Ovary (tissue), 9 donors: ENCODE measurements around the gene DOCK1. TPM values are rescaled to one million over a fixed set of nuclear protein-coding genes. Genes with fewer than 3 reads are reported as not detected.

ENCODE experiments used
- DNase-seq, 5 donors: peaks; one replicate each; pipeline ENCODE4 v3.0.0-alpha.2; 2019 to 2020
- H3K27ac ChIP-seq, 2 donors: fragments of 200-600 bp; one replicate each; pipeline versions ENCODE4 v1.5.1 to v1.8.0; 2019 to 2022
- H3K27me3 ChIP-seq: fragments of 200-600 bp; one replicate; pipeline ENCODE4 v1.8.0; 2022
- H3K36me3 ChIP-seq: fragments of 200-600 bp; sonication (generic); one replicate; pipeline ENCODE4 v1.5.1; 2019
- H3K4me1 ChIP-seq: one replicate; pipeline ENCODE4 v1.8.1; 2013; ENCODE audit warnings: mild to moderate bottlenecking, moderate library complexity; ENCODE audit not compliant: insufficient read depth
- H3K4me3 ChIP-seq: fragments of 200-600 bp; sonication (generic); one replicate; pipeline ENCODE4 v1.5.1; 2017
- H3K9me3 ChIP-seq, 2 donors: fragments of 200-600 bp in 1 of 2; sonication (generic) in 1 of 2; one replicate each; pipeline versions ENCODE4 v1.5.1 to v1.8.1; 2013 to 2019; ENCODE audit warnings: mild to moderate bottlenecking in 1 of 2, moderate library complexity in 1 of 2
- EP300 ChIP-seq: sonication (generic); formaldehyde crosslinking; IDR thresholded peaks from one replicate; pipeline ENCODE4 v1.6.1; 2017; ENCODE audit warnings: antibody characterized with exemption
- POLR2A ChIP-seq: fragments of 450-650 bp; IDR thresholded peaks from one replicate; pipeline ENCODE4 v1.6.1; 2017; ENCODE audit warnings: antibody characterized with exemption, mild to moderate bottlenecking, moderate library complexity
- WGBS, 3 donors: extraction: QIAGEN DNeasy Blood & Tissue Kit in 1 of 3; methylation state at CpG; one replicate each; pipeline versions ENCODE4 v1.1.5 to v1.1.7; 2013 to 2017; 5-methylcytosine and 5-hydroxymethylcytosine counted together
- intact Hi-C, 4 donors: fragments of 100-400 bp; cut with DNase I; formaldehyde crosslinking; loops; one replicate each; pipeline versions ENCODE4 v1.11.0 to v1.15.1; 2022 to 2023
- polyA plus RNA-seq, 2 donors: library from polyadenylated mRNA; stranded (reverse); fragments of 200-250 nt in 1 of 2; fragments of 350-450 nt in 1 of 2; fragmentation: Illumina TruSeq in 1 of 2; extraction: RNeasy Lipid Tissue Mini Kit (QIAGEN cat#74804) in 1 of 2; gene quantifications; one replicate each; pipeline ENCODE4 v1.2.3, GENCODE V29; 2013 to 2014
- total RNA-seq, 7 donors: library from RNA; depleted of rRNA in 2 of 7; stranded (reverse); fragments of >200 nt in 2 of 7; fragmentation: NEBNext Ultra II Directional in 3 of 7; extraction: Animal tissue kit (Norgen Biotek cat#: 25700) in 3 of 7; gene quantifications; one replicate each; pipeline versions ENCODE4 v1.1.0 to v1.2.4, GENCODE V29; 2016 to 2023
- TF ChIP-seq, protein P1 (sequence below), 3 donors: fragments of 450-650 bp in 2 of 3; fragments of 200-600 bp in 1 of 3; IDR thresholded peaks; one replicate each; pipeline versions ENCODE4 v1.5.1 to v1.8.0; 2016 to 2022; ENCODE audit warnings: antibody characterized with exemption in 3 of 3, mild to moderate bottlenecking in 1 of 3
- donor health status: DM: no; HTN: no; CAD: no; lungs with moderate emphysema.
- donor health status: DM: no; HTN: no; CAD: no.
- donor health status: Bipolar disorder and iron deficiency.
- donor health status: DM: yes; HTN: yes; CAD: no.
- donor health status: DM: no; HTN: no; CAD: no.
- donor health status: DM: yes; HTN: yes; CAD: no.

Gene DOCK1
- total and polyA plus RNA-seq, 9 donors: 24.7 to 68.3 (median 51.1) TPM

DNA sequence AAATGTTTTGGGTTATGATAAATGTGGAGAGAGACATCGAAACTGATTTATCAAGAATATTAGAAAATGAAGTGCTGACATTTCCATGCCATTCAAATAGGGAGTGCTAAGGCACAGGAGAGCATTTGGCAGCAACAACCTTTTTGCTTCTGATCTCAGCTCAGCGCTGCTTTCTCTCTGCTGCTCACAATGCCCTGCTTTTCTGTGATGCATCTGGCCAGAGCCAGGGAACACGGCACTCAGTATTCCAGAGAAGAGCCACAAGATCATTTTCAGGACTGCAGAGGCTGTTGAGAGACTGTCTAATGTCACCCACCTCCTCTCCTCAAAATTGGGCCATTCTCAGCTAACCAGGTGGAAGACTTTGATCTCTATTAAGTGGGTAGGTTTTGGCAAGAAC, 263.0 kb downstream of the DOCK1 start:
- Histone ChIP-seq H3K4me3 (no peak overlapping the region), H3K4me1 (no peaks in the 10 kb centered on the region), H3K27ac (no peak overlapping the region), H3K36me3 (no peaks in the 10 kb centered on the region), H3K9me3 (no peaks in the 10 kb centered on the region), H3K27me3 (no peaks in the 10 kb centered on the region)
- intact Hi-C loops: no loop called here
- TF ChIP-seq POLR2A (no peak), EP300 (no peak)
- TF ChIP-seq, protein P1, sequence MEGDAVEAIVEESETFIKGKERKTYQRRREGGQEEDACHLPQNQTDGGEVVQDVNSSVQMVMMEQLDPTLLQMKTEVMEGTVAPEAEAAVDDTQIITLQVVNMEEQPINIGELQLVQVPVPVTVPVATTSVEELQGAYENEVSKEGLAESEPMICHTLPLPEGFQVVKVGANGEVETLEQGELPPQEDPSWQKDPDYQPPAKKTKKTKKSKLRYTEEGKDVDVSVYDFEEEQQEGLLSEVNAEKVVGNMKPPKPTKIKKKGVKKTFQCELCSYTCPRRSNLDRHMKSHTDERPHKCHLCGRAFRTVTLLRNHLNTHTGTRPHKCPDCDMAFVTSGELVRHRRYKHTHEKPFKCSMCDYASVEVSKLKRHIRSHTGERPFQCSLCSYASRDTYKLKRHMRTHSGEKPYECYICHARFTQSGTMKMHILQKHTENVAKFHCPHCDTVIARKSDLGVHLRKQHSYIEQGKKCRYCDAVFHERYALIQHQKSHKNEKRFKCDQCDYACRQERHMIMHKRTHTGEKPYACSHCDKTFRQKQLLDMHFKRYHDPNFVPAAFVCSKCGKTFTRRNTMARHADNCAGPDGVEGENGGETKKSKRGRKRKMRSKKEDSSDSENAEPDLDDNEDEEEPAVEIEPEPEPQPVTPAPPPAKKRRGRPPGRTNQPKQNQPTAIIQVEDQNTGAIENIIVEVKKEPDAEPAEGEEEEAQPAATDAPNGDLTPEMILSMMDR (IDR thresholded peaks at IDR 0.05): no peak
- 60 to 70% (median 68%) methylated on average over 3 of the region's 3 CpGs for WGBS, 3 donors
- no peak for DNase-seq

DNA sequence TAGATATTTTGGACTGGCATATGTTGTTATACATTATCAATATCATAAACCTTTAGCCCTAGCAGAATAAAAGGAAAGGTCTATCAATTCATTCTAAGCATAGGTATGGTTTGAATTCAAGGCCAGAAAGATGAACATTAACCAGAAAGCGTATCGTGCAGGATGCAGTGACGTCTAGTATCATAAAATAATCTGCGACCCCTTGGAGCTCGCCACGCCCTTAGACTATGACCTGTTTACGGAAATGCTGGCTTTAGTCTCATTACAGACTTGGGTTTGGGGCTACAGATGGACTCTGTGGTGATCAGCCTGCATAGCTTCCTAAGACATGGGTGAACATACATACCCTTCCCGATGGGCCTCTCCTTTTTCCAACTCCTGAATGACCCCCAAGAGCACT, 269.6 kb downstream of the DOCK1 start:
- 95 to 98% (median 98%) methylated on average over 8 of the region's 8 CpGs for WGBS, 3 donors

DNA sequence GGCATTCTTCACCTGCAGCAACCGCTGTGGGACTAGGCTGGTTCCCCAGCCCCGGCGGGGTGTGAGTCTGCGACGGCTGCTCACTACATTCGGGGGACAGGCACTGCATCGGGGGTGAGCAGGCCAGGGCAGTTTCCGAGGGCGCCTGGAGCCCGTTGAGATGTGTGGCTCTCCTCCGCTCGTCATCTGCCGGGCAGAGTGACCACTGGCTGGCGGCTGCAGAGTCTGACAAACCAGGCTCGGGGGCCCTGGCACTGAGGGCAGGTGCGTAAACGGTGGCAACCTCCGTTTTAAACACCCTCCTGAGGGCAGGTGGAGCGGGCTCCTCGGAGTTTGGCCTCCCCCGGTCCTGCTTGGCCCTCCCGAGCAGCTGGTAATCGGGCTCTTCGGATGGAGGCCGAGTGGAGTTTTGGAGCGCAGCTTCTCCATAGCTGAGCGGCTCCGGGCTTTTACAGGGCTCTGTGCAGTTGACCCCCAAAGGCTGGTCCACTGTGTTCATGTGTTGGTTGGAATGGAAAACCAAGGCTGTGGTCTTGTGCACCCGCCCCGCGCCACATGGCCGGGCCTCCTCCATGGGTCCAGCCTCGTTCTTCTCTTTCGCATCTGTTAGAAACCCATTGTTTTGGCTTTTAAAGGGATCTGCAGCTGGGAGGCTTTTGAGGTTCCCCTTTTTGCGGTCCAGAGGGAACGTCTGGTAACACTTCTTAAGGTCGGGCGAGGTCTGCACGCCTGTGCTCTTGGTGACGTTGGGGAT, 270.3 kb downstream of the DOCK1 start:
- Histone ChIP-seq H3K4me1 (no peaks in the 10 kb centered on the region), H3K9me3 (no peaks in the 10 kb centered on the region), H3K36me3 (no peaks in the 10 kb centered on the region), H3K27me3 (no peaks in the 10 kb centered on the region), H3K27ac (no peak overlapping the region), H3K4me3 (no peak overlapping the region)
- intact Hi-C loops: no loop called here
- TF ChIP-seq POLR2A (no peak), EP300 (no peak)
- TF ChIP-seq, protein P1 (IDR thresholded peaks at IDR 0.05): no peak
- 96 to 98% (median 98%) methylated on average over 39 to 40 of the region's 40 CpGs for WGBS, 3 donors
- DNase-seq: no peak

More for the DNA sequence above, 269.6 kb downstream of the DOCK1 start:
- H3K9me3 ChIP-seq: no peaks in the 10 kb centered on the region
- intact Hi-C loops: no loop called here
- H3K36me3 ChIP-seq: no peaks in the 10 kb centered on the region
- no peak overlapping the region for H3K4me3 ChIP-seq
- no peaks in the 10 kb centered on the region for H3K4me1 ChIP-seq
- H3K27me3 ChIP-seq: no peaks in the 10 kb centered on the region
- TF ChIP-seq EP300 (no peak), POLR2A (no peak)
- TF ChIP-seq, protein P1 (IDR thresholded peaks at IDR 0.05): no peak
- H3K27ac ChIP-seq: no peak overlapping the region
- DNase-seq: no peak

DNA sequence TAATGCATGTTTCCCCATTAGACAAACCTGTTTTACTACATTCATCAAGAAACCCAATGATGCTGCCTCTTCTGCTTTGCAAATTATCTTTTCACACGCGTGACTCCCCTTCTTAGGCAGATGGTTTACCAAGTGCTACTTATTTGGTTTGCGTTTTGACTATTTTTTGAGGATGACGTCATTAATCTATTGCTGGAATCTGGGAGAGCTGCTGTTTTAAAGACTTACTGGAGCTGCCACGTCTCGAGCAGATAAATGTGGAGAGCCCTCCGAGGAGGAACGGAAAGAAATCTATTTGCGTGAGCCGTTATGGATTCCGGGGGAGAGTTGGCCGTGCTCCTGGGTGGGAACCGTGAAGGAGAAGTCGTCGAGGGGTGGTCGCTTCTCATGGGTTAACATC, 271.4 kb downstream of the DOCK1 start:
- H3K27me3 ChIP-seq: no peaks in the 10 kb centered on the region
- TF ChIP-seq, protein P1 (IDR thresholded peaks at IDR 0.05): no peak
- no peak for TF ChIP-seq POLR2A
- TF ChIP-seq EP300: no peak
- no peaks in the 10 kb centered on the region for H3K9me3 ChIP-seq
- DNase-seq: no peak
- no peak overlapping the region for H3K27ac ChIP-seq
- H3K4me1 ChIP-seq: no peaks in the 10 kb centered on the region
- WGBS, 3 donors: 78 to 85% (median 78%) methylated on average over 16 of the region's 16 CpGs
- H3K36me3 ChIP-seq: no peaks in the 10 kb centered on the region
- intact Hi-C loops: no loop called here
- H3K4me3 ChIP-seq: no peak overlapping the region
